Fibroblast of lung (primary cell): ENCODE results near the gene STYX. TPM values are rescaled to one million over a fixed set of nuclear protein-coding genes. Genes with fewer than 3 reads are reported as not detected.
A peak's percentile ranks its signal among the peaks of the same experiment; 100 is the strongest.

Experiments
- DNase-seq, 2 donors: peaks; one replicate each; pipeline versions ENCODE4 v3.0.0 to v3.0.0-alpha.2; 2010; ENCODE audit warnings: low read depth in 2 of 2
- H2AFZ ChIP-seq: 2 replicates; pipeline ENCODE4 v1.5.1; 2012; ENCODE audit warnings: low read length, control low read depth, inconsistent platforms
- H3K27ac ChIP-seq: 2 replicates; pipeline ENCODE4 v1.5.1; 2011; ENCODE audit warnings: low read length, control low read depth; ENCODE audit not compliant: insufficient read depth
- H3K27me3 ChIP-seq: 2 replicates; pipeline ENCODE4 v1.5.1; 2011; ENCODE audit warnings: mild to moderate bottlenecking, low read length; ENCODE audit not compliant: control insufficient read depth, insufficient read depth
- H3K36me3 ChIP-seq: 2 replicates; pipeline ENCODE4 v1.5.1; 2011; ENCODE audit warnings: low read length; ENCODE audit not compliant: control insufficient read depth, insufficient read depth
- H3K4me1 ChIP-seq: 2 replicates; pipeline ENCODE4 v1.5.1; 2011; ENCODE audit warnings: low read length; ENCODE audit not compliant: control insufficient read depth, insufficient read depth; ENCODE audit errors: extremely low read depth
- H3K4me2 ChIP-seq: 2 replicates; pipeline ENCODE4 v1.5.1; 2011; ENCODE audit warnings: low read length, control low read depth; ENCODE audit not compliant: insufficient read depth; ENCODE audit errors: extremely low read depth
- H3K4me3 ChIP-seq, 4 experiments: fragments of 200-600 bp in 1 of 4; sonication (generic) in 1 of 4; replicated peaks in 1 of 4; 2 replicates each; pipeline ENCODE4 v1.5.1; 2011 to 2016; ENCODE audit warnings: low read length in 4 of 4, low read depth in 3 of 4, mild to moderate bottlenecking in 3 of 4, control low read depth in 2 of 4, inconsistent platforms in 1 of 4, mixed read lengths in 1 of 4; ENCODE audit not compliant: insufficient read depth in 1 of 4; ENCODE audit errors: control extremely low read depth in 1 of 4
- H3K79me2 ChIP-seq: 2 replicates; pipeline ENCODE4 v1.5.1; 2012; ENCODE audit warnings: mild to moderate bottlenecking, low read length, inconsistent platforms; ENCODE audit not compliant: control insufficient read depth, insufficient read depth
- H3K9ac ChIP-seq: 2 replicates; pipeline ENCODE4 v1.5.1; 2011; ENCODE audit warnings: mild to moderate bottlenecking, low read length, control low read depth; ENCODE audit not compliant: insufficient read depth
- H3K9me3 ChIP-seq: 2 replicates; pipeline ENCODE4 v1.5.1; 2012; ENCODE audit warnings: low read depth, low read length; ENCODE audit not compliant: control insufficient read depth, insufficient read depth
- H4K20me1 ChIP-seq: 2 replicates; pipeline ENCODE4 v1.5.1; 2011; ENCODE audit warnings: low read length; ENCODE audit not compliant: control insufficient read depth, insufficient read depth; ENCODE audit errors: extremely low read depth
- CTCF ChIP-seq, 2 donors: IDR thresholded peaks in 1 of 2; conservative IDR thresholded peaks in 1 of 2; 1 replicate in 1 of 2; 2 replicates in 1 of 2; pipeline ENCODE4 v1.5.1; 2011 to 2012; ENCODE audit warnings: low read length in 2 of 2, control low read depth in 1 of 2, inconsistent platforms in 1 of 2, low read depth in 1 of 2, mild to moderate bottlenecking in 1 of 2
- EZH2 ChIP-seq: IDR thresholded peaks from 2 replicates; pipeline ENCODE4 v1.5.1; 2012; ENCODE audit warnings: low read length, control low read depth, mild to moderate bottlenecking; ENCODE audit errors: missing control alignments
- polyA plus RNA-seq, 2 donors: library from polyadenylated mRNA; depleted of rRNA in 1 of 2; stranded (reverse) in 1 of 2; unstranded in 1 of 2; fragments of >200 nt; gene quantifications; 2 replicates each; pipeline ENCODE4 v1.2.1, GENCODE V29; 2011 to 2012; ENCODE audit warnings: missing spikeins in 1 of 2
- total RNA-seq: library from RNA; depleted of rRNA; stranded (reverse); fragments of >200 nt; gene quantifications from 2 replicates; pipeline ENCODE4 v1.2.1, GENCODE V29; 2014

The STYX gene
- total and polyA plus RNA-seq, 2 donors (not counting 1 experiment from before 2014, with no cell fraction given): 14.9 to 17.0 TPM

DNA sequence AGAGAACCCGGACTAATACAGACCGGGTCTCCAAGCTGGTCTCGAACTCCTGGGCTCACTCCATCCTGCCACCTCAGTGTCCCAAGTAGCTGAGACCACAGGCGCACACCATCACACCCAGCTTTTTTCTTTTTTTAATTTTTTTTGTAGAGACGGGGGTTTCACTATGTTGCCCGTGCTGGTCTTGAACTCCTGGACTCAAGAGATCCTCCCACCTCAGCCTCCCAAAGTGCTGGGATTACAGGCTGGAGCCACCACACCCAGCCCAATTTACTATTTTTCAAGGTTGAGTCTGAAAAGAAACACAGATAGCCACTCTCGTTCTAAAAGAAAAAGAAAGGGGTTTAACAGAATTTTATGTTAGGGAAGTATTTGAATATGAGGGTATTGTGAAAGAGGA, 36.4 kb upstream of the STYX start:
- H3K9ac ChIP-seq: no peak overlapping the region

DNA sequence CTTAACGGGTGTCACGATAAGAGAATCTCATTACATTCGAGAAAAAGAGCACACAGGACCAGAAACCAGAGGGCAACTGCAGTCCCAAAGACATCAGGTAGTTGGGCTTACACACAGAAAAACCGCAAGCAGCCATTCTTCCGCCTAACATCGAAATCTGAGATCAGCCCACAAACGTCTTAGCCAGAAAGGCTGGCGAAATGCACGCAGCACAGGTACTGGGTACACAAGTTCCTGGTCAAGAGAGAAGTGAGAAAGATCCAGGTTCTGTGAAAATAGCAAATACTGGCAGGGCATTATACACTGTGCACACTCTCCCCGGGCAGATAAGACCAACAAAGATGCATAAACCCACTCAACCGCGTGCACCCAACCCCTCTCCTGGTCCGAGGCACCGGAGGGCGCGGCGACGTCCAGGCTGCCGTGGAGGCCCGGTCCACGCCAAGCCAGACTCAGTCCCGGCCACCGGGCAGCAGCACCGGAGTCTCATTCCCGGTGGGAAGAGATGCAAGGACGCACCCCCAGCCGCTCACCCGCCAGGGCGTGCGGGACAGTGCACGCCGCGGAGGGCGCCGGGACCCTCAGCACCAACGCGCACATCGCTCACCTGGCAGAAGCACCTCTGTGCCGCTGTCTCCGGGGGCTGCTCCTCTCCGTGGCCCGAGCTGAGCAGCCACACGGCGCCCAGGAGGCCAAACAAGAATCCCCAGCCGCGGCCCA, 35.0 kb upstream of the STYX start:
- H3K27ac ChIP-seq: peak overlapping the region; percentile 94
- H3K9ac ChIP-seq: peak overlapping the region; percentile 94
- no peak for TF ChIP-seq EZH2
- TF ChIP-seq CTCF (conservative IDR thresholded peaks at IDR 0.05 in 1 of 2, IDR thresholded peaks at IDR 0.05 in 1 of 2; ENCODE audit: low read depth in 1 of 2, low read length in 2 of 2): no peak
- H3K9me3 ChIP-seq: no peaks in the 10 kb centered on the region
- no peaks in the 10 kb centered on the region for H3K36me3 ChIP-seq
- H2AFZ ChIP-seq: peak overlapping the region; percentile 69
- peak overlapping the region; percentile 85 for H3K4me2 ChIP-seq
- no peaks in the 10 kb centered on the region for H4K20me1 ChIP-seq
- H3K79me2 ChIP-seq: peaks cover 47% of the 10 kb centered on the region
- peaks cover 5% of the 10 kb centered on the region for H3K4me1 ChIP-seq
- peak; percentile 44 to 67 for DNase-seq
- no peaks in the 10 kb centered on the region for H3K27me3 ChIP-seq
- H3K4me3 ChIP-seq: peak overlapping the region; percentile 71 to 85 (median 80)

More for the DNA sequence above, 36.4 kb upstream of the STYX start:
- DNase-seq: no peak
- Histone ChIP-seq H2AFZ (no peak overlapping the region), H3K27me3 (no peaks in the 10 kb centered on the region), H3K27ac (no peak overlapping the region), H3K36me3 (no peaks in the 10 kb centered on the region), H3K4me3 (peak overlapping the region in 1 of 4 experiments; percentile 83), H4K20me1 (no peaks in the 10 kb centered on the region), H3K9me3 (no peaks in the 10 kb centered on the region), H3K79me2 (peaks cover 57% of the 10 kb centered on the region), H3K4me2 (no peak overlapping the region), H3K4me1 (peaks cover 5% of the 10 kb centered on the region)
- TF ChIP-seq CTCF (conservative IDR thresholded peaks at IDR 0.05 in 1 of 2, IDR thresholded peaks at IDR 0.05 in 1 of 2; ENCODE audit: low read depth in 1 of 2, low read length in 2 of 2): no peak

GRCh38 chr14:52695481-52696091, 34.4 kb upstream of the STYX start, which contains the start of gene ERO1A:
Gene ERO1A (minus strand): TSS chr14:52695558. CDS start chr14:52695481, 77 bp downstream.
- Histone ChIP-seq H3K27me3 (no peaks in the 10 kb centered on the region), H3K4me1 (peaks cover 5% of the 10 kb centered on the region)

More at GRCh38 chr14:52695481-52696091, 34.4 kb upstream of the STYX start, which contains the start of gene ERO1A:
- TF ChIP-seq EZH2 (no peak), CTCF (conservative IDR thresholded peaks at IDR 0.05 in 1 of 2, IDR thresholded peaks at IDR 0.05 in 1 of 2; ENCODE audit: low read depth in 1 of 2, low read length in 2 of 2) (no peak)
- Histone ChIP-seq H2AFZ (peak within 1 kb of the TSS; percentile 69), H3K79me2 (peaks cover 44% of the 10 kb centered on the region), H3K9me3 (no peaks in the 10 kb centered on the region), H3K4me2 (peak within 1 kb of the TSS; percentile 85), H3K9ac (peak within 1 kb of the TSS; percentile 94), H3K4me3 (peak within 1 kb of the TSS; percentile 71 to 85 (median 80)), H3K36me3 (no peaks in the 10 kb centered on the region), H4K20me1 (no peaks in the 10 kb centered on the region), H3K27ac (peak within 1 kb of the TSS; percentile 94)
- peak; percentile 81 to 82 for DNase-seq
